NCI-H69 (cell line): Measurements from ENCODE around the gene OSBPL8.

Source experiments
- DNase-seq: peaks from one replicate; lab custom pipeline; 2025; lab: John Stamatoyannopoulos, UW

Gene OSBPL8

DNA sequence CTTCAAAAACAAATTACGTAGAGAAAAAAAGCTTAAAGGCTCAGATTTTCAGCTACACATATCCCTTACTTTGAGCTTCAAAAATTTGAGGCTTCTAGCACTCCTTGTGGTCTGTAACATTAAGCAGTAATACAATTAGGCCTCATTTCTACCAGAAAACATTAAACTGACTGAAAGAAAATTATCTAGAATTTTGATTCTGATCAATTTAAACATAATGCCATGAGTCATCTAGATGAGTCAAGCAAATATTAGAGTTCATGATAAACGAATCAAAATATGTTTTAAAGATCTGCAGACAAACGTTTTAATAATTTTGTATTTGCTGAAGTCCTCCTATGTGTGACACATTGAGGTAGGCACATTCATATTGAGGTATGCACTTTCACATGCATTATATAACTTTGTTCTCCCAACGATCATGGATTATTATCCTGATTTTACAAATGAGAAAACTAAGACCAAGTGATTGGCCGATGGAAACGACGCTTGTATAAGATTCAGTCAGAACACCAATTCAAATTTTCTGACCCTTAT, 4.3 kb downstream of the OSBPL8 start:
- no peak for DNase-seq

DNA sequence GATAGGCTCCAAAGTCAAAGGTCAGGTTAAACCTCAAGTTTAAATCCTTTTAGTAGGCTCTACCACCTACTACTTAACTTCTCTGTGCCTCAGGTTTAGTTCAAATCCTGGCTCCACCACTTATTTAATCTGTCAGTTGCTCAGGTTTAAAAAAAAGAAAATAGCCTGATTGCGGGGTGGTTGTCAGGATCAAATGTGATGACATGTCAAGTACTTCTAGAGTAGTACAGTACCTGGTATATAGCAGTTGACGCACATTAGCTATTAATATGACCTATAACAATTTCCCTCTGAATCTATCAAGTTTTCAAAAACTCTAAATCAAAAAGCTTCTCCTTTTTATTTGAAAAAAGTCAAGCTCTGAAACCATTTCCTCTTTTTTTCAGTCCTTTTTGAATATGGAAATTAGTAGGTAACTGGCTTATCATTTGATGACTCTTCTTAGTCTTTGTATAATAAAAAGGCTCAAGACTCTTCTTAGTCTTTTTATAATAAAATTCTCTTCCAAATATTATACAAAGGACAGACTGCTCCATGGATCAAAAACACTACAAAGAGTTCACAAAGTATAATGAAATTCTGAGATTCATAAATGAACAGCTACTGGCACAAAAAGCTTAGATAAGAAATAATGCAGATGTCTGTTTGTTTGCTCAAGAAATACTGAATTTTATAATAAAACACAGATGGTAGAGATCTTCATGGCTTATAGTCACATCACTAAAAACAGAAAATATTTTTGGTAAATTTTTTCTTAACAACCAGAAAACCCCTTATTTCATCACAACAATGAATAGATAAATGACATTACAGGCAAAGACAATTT, 5.0 kb downstream of the OSBPL8 start:
- no peak for DNase-seq

DNA sequence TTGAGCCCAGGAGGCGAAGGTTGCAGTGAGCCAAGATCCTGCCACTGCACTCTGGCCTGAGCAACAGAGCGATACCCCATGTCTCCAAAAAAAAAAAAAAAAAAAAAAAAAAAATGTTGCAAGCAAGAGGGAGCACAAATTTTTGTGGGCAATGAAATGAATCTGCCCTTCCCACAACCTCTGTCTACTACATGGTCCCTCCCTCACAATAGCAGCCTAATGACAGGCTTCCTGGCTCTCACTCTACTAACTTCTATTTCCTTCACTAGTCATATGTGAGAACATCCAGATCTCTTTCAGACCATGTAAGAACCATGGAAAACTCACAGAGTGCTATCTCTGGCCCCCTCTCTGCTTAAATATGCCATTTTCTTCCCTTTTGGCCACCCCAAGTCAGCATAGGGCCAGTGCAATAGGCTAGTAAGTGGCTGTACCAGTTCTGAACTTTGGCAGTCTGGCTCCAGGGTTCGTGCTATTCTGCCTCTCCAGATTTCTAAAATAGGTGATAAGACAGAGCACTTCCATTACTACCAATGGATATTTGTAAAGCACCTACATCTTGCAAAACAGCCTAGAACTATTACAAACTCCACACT, 7.1 kb downstream of the OSBPL8 start:
- DNase-seq: no peak

DNA sequence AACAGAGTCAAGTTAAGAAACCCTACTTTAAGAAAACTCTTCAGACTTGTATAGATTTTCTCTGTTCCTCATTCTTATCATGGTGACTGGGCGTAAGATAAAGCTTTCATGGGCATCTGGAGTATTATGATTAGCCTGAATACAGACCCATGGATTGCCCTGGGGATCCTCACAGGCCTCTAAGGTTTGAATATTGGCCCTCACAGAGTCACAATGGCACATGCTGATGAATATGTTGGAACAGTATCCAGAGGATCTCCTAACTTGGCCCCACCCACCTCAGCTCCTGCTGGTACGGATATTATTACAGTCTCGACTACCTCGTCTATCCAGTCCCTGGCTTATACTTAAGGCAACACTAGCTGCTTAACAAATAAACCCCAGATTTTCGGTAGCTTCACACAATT, 8.1 kb downstream of the OSBPL8 start:
- DNase-seq: no peak

DNA sequence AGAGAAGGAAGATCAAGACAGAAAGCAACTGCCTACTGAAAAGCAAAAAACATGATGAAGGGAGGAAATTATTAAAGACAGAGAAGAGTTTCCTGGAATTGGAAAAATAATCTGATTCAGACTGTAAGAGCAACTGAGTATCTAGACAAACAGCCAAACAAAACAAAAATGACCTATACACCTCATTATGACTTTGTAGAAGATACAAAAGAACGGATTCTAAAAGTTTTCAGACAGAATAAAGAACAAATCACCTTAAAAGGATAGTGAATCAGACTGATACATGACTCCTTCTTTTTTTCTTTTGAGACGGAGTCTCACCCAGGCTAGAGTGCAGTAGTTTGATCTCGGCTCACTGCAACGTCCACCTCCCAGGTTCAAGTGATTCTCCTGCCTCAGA, 10.4 kb downstream of the OSBPL8 start:
- no peak for DNase-seq

DNA sequence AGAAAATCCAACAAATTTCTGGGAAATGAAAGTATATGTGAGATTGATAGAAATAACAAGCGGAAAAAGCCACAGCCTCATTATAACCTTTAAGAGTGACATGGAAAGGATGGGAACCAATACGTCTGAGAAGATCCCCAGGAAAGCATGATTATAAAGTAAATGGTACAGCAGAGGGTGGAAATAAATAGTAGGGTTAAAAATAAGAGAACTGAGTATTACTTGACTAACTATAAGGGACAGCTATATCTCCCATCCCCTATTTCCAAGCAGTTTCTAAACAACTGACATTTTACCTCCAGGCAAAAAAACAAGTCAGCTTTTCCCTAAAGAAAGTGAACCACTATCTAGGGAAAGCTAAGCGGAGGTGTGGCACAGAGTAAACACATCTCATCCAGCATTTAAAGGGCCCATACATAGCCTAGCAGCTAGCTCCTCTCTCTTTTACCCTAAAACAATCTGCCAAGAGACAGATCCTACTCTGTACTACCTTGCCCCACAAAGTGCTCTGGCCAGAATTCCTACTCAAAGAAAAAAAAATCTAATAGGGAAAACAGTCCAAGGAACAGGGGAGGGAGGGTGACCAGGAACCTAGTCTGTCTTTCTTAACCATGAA, 11.2 kb downstream of the OSBPL8 start:
- DNase-seq: no peak

DNA sequence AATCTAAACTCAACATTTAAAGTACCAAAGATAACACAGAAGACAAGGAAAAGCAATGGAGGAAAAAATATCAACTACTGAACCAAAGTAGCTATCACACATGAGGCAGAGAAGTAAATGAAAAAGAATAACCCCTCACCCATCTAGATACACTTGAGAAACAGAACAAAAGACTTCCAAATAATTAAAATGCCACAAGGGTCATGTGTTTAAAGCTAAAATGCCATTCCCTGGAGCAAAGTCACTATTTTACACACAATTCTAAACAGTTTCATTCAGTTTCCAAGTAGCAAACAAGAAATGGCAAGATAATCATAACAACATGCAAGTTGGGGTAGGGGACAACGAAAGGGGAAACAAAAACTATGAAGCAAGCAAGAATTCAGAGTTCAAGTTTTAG, 12.0 kb downstream of the OSBPL8 start:
- no peak for DNase-seq

DNA sequence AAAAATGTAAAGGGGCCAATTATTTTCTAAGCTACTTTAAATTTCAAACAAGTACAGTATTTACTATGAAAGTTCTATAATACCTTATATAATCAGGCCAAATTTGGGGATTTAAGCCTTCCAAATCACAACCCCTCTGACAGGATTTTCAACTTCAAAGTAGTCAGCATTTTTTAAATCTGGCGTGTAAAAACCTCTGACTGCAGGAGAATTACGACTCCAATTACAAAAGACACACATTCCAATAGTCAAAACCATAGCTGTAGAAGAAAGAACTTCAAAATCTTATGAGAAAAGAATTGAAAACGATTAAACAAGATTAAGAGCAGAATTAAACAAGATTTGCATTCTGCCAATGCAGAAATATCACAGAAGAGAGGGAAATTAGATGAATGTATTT, 12.7 kb downstream of the OSBPL8 start:
- no peak for DNase-seq

DNA sequence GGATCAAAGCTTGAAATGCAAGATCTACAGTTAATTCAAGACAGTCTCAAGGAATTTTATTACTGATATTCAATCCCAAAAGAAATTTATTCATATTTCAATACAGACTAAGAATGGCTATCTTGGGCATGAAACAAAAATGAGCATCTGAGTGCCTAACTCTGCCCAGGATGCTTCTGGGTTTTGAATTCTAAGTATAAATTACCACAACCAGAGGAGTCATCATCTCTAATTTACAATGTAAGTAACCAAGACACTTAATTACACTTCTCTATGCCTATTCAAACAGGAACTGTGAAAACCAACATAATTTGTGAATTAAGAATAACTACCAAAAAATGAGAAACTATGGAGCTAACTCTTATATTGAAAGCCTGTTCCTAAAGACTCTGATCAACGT, 14.1 kb downstream of the OSBPL8 start:
- DNase-seq: peak; percentile 3

DNA sequence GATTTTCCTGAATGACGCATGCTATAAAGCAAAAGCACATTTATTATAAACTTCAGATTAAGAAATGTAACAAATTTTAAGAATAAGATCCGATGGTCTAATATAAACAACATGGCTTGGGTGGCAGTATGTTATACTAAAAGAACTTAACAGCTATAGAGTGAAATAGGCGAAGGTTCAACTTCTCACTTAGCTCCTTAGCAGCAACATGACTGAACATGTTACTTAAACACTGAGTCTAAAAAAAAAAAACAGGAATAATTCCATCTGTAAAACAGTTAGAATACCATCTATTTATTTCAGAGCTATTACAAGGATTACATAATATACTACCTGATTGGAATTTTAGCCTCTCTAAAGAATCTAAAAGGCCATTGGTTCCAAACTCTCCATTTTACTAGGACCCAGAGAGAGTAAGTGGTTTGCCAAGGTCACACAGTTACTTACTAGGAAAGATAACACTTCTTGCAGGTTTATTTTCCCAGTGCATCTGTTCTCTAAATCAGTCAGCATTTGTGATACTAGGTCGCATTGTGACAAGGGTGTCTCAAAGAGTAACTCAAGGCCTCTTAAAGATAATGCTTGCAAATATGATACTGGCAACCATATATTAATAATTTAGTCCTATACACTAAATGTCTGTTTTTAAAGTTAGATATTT, 14.8 kb downstream of the OSBPL8 start:
- no peak for DNase-seq

DNA sequence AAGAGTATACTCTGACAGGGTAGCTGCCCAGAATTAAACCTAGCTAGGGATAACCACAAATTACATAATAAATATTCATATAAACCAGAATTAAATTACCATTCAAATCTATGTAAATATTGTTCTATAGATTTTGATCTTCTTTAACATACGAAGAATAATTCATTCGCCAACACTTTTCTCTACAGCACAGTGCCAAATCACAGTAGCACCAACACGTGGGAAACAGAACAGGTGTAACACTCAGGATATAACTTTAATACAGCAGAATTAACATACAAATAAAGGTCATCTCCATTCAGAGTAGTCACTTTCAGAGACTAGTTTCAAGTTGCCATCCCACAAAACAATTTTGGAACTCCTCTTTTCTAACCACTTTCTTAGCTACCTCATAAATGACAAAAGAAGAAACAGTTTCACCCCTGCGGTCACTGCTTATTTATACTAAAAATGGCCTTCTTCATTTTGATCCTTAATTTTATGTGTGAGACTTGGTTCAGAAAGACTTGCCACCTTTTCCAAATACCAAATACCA, 15.7 kb downstream of the OSBPL8 start:
- no peak for DNase-seq

DNA sequence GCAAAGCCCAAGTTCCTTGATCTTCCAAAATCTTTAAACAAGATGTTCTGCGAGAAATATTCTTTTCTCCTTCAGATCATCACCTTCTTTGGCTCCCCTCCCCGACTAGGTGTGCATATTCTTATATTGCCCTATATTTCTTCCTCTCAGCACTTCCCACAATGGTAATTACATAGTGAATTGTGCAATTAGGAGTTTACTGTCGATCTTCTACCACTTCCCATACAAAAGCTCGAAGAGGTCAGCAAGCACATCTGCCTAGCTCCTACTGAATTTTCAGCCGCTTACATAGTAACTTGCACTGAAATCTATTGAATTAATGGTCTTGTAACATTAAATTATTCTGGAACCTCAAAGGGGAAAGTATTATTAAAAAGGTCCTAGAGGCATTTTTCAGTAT, 16.7 kb downstream of the OSBPL8 start:
- DNase-seq: no peak

DNA sequence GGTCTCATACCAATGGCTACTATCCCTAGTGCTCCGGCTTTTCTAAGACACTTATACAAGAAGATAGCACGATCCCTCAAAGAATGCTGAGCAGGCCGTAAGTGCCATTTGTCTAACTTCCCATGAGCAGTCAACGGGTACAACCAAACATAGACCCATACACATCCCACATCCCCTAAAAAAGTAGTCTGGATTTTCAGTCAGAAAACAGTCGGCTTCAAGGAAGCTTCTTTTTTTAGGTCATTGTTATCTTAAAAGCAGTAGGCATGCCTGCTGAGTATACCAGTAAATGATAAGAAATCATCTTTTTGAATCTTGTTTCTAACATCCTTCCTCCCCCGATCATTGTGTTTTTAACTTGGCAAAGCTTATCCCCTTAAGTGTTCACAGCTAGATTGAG, 19.8 kb downstream of the OSBPL8 start:
- no peak for DNase-seq

DNA sequence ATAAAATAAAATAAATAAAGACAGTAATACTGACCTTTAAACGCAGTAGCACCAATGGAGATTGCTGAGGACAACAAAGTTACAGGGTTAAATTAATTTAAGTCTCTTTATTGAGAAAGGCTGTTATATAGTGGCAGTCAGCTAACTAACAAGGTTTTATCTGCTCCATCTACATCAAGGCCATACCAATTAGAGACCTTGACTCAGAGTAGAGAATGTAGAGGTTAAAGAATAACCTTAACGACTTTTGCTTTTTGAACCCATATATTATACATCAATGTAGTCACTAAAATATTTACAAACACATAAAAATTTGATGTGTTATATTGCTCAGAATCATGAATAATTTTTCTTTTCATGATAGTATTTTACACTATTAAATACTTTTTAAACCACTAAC, 21.6 kb downstream of the OSBPL8 start:
- no peak for DNase-seq

DNA sequence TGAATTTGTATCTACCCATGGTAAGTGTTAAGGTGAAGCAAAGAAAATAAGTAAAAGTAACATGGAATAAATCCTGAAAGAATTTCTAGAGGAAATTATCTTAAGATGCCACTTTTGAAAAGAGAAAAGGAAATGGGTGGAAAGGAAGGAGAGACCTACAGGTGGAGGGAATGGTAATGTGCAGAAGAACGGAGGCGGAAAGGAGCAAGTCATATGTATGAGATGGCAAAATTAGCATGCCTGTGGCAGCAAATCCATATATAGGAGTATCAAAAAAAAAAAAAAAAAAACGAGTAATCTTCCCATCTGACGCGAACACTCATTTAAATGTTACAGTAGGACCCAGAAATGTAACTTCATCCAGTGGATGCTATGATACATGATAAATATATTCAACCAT, 23.0 kb downstream of the OSBPL8 start:
- no peak for DNase-seq

DNA sequence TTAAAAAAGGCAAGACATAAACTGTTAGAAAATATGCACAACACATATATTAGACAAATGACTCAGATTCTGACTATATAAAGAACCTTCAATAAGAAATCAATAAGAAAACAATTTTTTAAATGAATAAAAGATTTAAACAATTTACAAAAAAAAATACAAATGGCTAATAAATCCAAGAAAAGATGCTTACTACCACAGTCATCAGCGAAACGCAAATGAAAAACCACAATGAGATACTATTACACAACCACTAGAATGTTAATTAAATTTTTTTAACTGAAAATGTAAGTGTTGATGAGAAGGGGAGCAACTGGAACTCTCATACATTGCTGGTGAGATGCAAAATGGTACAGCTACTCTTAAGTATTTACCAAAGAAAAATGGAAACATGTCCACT, 24.4 kb downstream of the OSBPL8 start:
- DNase-seq: no peak

DNA sequence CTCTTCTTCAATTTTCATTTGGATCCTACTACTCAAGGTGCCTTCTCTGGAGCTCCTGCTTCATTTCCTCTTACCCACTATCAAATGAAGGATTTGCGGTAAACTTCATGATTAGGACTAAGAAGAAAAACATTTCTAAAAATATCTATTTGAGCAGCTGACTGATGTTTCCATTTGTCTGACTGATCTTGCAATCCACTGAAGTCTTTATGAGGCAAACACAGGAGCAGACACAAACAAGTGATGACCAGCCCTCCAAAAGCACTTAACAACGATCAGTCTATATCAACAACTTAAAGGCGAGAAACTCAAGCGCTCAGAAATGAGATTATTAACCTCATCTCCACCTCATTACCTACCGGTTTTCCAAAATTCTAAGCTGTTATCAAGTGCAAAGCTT, 26.2 kb downstream of the OSBPL8 start:
- no peak for DNase-seq

DNA sequence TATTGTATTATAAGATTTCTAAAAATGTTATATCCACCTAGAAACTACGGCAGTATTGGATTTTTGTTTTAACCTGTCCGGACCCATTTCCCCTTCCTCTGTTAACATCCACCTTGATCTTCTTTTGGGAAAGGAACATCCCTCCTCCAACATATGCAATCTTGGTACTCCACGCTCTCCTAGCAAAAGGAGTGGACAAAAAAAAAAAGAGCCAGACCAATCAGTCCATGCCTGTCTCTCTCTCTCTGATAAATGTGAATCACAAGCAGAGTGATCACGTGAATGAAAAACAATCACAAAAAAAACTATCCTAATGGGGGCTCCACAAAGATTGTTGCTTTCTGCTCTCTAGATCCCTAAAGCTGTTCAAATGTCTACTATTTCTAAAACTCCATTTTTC, 27.1 kb downstream of the OSBPL8 start:
- DNase-seq: no peak

DNA sequence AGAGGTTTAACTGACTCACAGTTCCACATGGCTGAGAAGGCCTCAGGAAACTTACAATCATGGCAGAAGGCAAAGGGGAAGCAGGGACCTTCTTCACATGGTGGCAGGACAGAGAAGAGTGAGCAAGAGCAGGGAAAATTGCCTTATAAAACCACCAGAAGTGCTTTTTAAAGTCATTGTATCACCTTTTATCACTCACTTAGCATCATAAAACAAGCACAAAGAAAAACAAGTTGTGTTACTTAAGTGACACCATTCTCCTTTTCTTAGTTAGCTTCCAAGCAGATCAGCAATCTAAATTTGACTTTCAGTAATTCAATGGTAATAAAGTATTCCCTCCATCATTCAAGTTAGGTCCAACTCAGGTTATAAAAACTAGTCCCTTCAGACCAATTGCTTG, 28.5 kb downstream of the OSBPL8 start:
- no peak for DNase-seq

DNA sequence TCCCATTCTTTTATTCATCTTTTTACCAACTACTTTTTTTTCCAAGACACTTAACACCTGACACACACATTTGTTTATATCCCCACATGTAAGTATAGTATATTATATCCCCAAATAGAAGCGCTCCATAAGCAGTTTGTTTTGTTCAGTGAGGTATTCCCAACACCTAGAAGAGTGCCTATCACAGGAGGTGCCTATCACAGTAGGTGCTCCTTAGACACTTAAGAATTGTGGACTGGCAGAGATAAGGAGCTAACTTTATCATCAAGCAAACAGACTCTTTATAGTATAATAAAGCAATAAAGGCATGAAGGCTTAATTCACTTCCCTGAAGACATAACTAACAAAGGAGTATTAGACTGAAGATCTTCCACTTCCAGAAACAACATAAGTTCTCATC, 29.1 kb downstream of the OSBPL8 start:
- DNase-seq: no peak

DNA sequence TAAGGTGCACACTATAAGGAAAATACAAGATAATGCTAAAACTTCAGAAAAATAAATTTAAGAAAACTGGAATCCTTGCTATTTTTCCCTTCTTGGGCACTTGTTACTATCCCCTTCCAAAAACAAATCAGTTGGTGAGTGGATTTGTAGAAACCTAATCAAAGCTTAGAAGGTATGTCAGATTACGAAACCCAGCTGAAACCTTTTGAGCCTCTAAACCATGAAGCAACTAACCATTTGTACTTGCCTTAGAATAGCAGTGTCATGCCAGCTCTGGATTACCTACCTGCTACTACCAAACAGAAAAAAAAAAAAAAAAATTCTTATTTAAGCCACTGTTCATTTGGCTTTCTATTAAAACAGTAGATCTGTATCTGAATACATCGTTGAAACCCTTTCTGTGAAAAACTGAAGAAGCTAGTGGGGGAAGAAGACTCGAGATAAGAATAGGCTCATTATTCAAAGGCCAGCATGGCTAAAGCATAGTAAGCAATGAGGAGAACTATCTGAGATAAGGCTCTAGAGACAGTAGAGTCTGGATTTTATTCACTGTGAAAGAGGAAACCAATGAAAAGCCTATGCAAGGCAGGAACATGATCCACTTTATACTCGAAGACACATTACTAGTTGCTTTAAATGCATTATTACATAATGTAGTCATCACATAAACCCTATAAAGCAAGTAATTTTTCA, 30.2 kb downstream of the OSBPL8 start:
- no peak for DNase-seq

DNA sequence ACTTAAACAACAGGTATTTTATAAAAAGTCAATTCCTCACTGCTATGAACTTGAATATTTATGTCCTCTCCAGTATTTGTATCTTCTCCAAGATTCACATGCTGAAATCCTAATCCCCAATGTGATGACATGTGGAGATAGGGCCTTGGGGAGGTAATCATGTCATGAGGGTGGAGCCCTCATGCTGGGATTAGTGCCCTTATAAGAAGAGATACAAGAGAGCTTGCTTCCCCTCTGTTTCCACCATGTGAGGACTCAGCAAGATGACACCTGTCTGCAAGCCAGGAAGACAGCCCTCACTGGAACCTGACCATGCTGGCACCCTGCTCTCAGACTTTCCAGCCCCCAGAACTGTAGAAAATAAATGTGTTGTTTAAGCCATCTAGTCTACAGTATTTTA, 36.2 kb downstream of the OSBPL8 start:
- DNase-seq: no peak
